ENCODE data around the gene MT1H.

DNA sequence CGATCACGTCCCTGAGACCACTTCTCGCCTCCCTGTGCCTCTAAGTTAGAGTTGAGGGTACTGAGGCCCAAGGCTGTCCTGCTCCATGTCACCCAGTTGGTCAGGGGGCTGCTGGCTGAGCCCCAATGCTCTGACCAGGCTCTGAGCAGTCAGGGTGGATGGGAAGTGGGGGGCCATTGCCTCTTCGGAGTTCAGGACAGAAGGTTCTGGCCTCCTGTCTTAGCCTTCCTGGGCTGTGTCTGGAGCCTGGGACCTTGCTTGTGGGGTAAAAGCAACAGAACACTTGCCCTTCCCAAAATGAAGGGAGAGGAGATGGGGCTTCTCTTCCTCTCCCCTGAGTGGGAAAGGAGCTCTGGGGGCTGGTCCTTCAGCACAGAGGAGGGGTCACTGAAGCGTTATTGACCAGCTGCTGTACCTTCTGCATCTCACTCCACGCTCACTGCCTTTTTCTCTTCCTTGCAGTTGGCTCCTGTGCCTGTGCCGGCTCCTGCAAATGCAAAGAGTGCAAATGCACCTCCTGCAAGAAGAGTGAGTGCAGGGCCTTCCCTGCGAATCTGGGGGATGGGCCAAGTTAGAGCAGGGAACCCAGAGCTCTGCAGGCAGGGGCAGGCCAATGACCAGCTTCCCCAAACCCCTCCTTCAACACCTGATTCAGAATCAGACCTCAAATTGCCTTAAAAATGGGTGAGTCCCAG, 13.2 kb downstream of the MT1H start:
- TF ChIP-seq EZH2phosphoT487 (IDR thresholded peaks at IDR 0.05; ENCODE audit: insufficient read depth, low read depth) (no peak), EZH2 (IDR thresholded peaks at IDR 0.05; ENCODE audit: insufficient read depth, poor library complexity, severe bottlenecking) (no peak)
